Tibial nerve (tissue), 4 donors: ENCODE data around the gene CDC14C.

Experiments
- EP300 ChIP-seq, 2 donors: sonication (generic); formaldehyde crosslinking; IDR thresholded peaks; one replicate each; pipeline ENCODE4 v1.6.1; 2017; ENCODE audit warnings: antibody characterized with exemption in 2 of 2, mild to moderate bottlenecking in 1 of 2
- POLR2A ChIP-seq, 2 donors: fragments of 450-650 bp; IDR thresholded peaks; one replicate each; pipeline ENCODE4 v1.6.1; 2017; ENCODE audit warnings: antibody characterized with exemption in 2 of 2, mild to moderate bottlenecking in 2 of 2, moderate library complexity in 2 of 2
- TF ChIP-seq, protein P1 (sequence below), 5 experiments: fragments of 200-600 bp in 3 of 5; fragments of 450-650 bp in 2 of 5; sonication (generic) in 3 of 5; IDR thresholded peaks; one replicate each; pipeline ENCODE4 v1.5.1; 2016 to 2019; ENCODE audit warnings: antibody characterized with exemption in 5 of 5, mild to moderate bottlenecking in 3 of 5, moderate library complexity in 2 of 5

DNA sequence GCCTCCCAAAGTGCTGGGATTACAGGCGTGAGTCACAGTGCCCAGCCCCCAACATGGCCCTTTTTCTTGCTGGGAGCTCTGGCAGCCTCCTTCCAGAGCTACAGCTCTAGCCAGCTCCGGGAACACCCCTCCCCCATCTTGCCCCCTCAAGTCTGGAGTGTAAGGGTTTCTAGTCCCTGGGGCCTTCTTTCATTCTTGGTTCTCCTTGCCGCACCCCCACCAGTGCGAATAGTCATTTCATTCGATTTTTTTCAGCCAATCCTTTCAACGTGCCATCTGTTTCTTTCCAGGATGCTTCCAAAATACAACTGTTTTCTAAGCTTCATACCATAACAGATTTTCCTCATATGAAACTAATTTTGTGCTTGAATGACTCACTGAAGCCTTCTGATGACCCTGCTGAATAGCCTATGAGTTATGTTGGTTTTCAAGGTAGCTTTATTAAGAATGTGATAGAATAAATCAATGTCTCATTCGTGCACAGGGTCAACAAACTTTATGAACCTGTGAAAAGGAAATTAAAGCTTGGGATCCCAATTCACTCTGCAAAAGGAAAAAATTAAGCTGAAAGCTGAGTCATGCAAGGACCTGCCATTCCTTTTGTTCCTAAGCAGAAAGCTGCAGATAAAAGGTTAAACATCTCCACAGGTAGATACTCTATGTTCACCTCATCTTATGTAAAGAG, 38.6 kb downstream of the CDC14C start:
- TF ChIP-seq, protein P1, sequence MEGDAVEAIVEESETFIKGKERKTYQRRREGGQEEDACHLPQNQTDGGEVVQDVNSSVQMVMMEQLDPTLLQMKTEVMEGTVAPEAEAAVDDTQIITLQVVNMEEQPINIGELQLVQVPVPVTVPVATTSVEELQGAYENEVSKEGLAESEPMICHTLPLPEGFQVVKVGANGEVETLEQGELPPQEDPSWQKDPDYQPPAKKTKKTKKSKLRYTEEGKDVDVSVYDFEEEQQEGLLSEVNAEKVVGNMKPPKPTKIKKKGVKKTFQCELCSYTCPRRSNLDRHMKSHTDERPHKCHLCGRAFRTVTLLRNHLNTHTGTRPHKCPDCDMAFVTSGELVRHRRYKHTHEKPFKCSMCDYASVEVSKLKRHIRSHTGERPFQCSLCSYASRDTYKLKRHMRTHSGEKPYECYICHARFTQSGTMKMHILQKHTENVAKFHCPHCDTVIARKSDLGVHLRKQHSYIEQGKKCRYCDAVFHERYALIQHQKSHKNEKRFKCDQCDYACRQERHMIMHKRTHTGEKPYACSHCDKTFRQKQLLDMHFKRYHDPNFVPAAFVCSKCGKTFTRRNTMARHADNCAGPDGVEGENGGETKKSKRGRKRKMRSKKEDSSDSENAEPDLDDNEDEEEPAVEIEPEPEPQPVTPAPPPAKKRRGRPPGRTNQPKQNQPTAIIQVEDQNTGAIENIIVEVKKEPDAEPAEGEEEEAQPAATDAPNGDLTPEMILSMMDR (IDR thresholded peaks at IDR 0.05) = no peak
- TF ChIP-seq POLR2A (IDR thresholded peaks at IDR 0.05) = no peak
- TF ChIP-seq EP300 (IDR thresholded peaks at IDR 0.05) = no peak
